ENCODE data around the gene FEM1B.

Gene FEM1B

GRCh38 chr15:68316061-68316804, 38.7 kb downstream of the FEM1B start:
- Histone ChIP-seq H3K27ac (peak overlapping the region in 1 of 2 donors; percentile 3), H3K4me3 (no peak overlapping the region)
- peak; percentile 53 for DNase-seq (ENCODE audit: low spot score)
- TF ChIP-seq CTCF (IDR thresholded peaks at IDR 0.05), result no peak

- no peak overlapping the region for H3K4me3 ChIP-seq
- DNase-seq (ENCODE audit: low spot score), result peak; percentile 56
- no peak for TF ChIP-seq CTCF (IDR thresholded peaks at IDR 0.05)
- H3K27ac ChIP-seq, result no peak overlapping the region
Measured at GRCh38 chr15:68317281-68318007, 39.9 kb downstream of the FEM1B start.

- peak; percentile 24 for DNase-seq (ENCODE audit: low spot score)
- H3K27ac ChIP-seq, result no peak overlapping the region
- no peak overlapping the region for H3K4me3 ChIP-seq
- TF ChIP-seq CTCF (IDR thresholded peaks at IDR 0.05), result no peak
Measured at GRCh38 chr15:68318008-68318835, 40.7 kb downstream of the FEM1B start.

- Histone ChIP-seq H3K27ac (no peak overlapping the region), H3K4me3 (no peak overlapping the region)
- no peak for TF ChIP-seq CTCF (IDR thresholded peaks at IDR 0.05)
- no peak for DNase-seq (ENCODE audit: low spot score)
Measured at GRCh38 chr15:68318931-68319909, 41.7 kb downstream of the FEM1B start.

- H3K27ac ChIP-seq, result no peak overlapping the region
- no peak overlapping the region for H3K4me3 ChIP-seq
- DNase-seq (ENCODE audit: low spot score), result no peak
- no peak for TF ChIP-seq CTCF (IDR thresholded peaks at IDR 0.05)
Measured at GRCh38 chr15:68319997-68320396, 42.5 kb downstream of the FEM1B start.

GRCh38 chr15:68321229-68321628, 43.7 kb downstream of the FEM1B start:
- no peak for TF ChIP-seq CTCF (IDR thresholded peaks at IDR 0.05)
- Histone ChIP-seq H3K4me3 (no peak overlapping the region), H3K27ac (no peak overlapping the region)
- DNase-seq (ENCODE audit: low spot score), result no peak
